HG02588 (cell line): ENCODE data around the gene ABCA4.

Experiments used
- ATAC-seq: cut with Tn5 transposase; IDR thresholded peaks from one replicate; pipeline ENCODE4 v1.9.1; 2021; ENCODE audit warnings: mild to moderate bottlenecking, moderate library complexity; ENCODE audit not compliant: unreplicated experiment

Gene ABCA4

DNA sequence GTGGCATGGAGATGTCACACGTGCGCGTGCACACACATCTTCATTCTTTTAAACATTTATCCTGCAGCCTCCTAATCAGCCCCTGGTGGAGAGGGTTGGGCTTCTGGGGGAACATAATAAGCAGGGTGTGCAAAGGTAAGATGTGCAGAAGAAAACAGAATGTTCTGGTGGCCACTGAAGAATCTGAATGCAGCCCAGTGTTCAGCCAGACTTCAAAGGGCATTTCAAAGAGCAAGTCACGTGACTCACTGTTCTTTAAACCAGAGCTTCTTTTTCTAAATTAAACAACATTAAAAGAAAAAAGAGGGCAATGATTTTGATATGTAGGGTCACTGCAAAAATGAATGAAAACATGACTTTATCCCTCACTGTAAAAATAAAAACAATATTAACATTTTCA, 89.8 kb downstream of the ABCA4 start:
- no peak for ATAC-seq

DNA sequence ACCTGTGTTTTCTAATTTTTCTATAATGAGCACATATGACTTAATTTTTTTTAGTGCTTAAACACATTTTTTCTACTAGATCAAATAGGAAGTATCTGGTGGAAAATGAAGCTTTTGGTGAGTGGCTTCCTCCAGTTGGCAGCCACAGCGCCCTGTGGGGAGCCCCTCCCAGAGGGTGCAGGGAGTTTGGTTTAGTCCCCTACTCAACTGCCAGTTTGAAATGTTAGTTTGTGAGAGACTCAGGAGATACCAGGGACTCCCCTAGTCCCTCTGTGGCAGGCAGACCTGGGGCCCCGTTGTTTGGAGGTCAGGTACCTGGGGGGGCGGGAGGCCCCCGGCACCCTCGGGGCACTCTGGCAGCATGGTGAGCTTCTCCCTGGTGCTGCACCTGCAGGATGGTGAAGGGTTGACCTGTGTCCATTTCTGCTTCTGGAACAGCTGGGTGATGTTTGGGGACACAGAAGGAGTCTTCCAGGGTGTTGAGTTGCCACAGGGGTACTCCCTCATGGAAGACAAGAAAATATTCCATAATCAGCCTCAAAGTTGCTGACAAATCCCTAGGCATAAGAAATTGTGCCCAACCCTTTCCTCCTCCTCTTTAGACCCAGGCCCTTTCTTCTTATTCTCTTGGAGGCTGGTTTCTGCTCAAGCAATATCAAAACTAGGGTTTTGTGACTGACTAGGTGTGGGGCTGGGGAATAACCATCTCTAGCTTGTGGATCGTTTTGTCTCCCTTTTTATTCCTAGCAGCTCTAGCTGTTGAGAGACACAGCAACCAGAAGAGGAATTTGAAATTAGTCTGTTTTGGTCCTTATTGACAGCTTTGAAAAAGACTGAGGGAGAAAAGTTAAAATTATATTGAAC, 91.6 kb downstream of the ABCA4 start:
- ATAC-seq = no peak

DNA sequence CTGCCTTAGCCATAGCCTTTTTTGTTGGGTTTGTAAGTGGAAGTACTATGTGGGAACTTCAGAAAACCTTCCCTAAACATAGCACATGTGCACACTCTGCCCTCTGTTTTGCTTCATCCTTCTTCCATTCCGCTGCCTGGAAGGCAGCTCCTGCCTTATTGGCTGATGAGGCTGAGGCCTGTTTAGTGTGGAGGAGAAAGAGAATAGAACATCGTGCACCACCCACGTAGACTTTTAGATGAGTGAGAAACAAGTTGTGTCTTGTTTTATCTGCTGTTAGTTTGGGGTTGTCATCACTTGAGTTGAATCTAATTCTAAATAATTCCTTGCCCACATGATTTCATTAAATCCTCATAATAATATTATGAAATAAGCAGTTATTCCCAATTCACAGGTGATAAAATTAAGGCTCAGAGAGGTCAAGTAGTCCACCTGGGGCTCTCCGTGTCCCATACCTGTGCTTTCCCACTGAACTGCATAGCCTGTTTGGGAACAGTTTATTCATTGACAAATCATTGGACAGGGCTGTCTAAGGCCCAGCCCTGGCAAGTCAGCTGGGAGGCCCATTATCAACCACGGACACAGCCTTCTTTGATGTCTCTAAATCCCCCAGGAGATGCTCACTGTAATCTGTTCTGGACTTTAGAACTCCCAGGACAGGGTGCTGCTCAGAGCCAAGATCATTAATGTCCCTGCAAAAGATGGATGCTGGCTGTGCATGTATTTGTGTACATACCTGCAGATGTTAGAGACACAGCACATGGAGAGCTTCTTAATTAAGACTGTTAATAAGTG, 93.0 kb downstream of the ABCA4 start:
- no peak for ATAC-seq

DNA sequence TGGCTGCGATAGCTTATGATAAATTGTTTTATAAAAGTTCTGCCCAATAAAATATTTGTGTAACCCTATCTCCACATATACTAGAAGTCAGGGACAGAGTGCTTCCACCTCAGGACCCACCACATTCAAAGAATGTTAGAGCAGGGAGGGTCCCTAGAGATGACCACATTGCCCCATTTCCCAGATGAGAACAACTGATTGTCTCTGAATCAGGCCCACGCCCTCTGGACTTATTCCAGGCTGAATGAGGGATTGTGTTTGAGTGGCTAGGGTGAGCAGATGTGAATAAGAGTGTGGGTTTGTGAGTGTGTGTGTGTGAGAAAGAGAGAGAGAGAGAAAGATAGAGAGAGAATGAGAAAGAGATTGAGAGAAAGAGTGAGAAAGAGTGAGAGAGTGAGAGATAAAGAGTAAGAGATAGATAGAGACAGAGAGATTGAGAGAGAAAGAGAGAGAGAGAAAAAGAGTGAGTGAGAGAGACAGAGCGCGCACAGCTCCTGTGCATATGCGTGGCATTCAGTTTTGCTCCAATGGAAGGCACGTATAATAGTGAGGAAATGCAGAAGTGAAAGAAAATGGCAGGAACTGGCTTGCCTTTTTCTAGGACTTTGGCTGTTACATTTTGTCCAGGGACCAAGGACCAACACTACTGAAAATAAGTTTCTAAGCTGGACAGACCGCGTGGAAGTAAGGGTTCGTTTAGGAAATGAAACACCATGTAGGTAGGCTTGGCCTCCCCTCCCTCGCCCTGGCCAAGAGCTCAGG, 94.1 kb downstream of the ABCA4 start:
- no peak for ATAC-seq

DNA sequence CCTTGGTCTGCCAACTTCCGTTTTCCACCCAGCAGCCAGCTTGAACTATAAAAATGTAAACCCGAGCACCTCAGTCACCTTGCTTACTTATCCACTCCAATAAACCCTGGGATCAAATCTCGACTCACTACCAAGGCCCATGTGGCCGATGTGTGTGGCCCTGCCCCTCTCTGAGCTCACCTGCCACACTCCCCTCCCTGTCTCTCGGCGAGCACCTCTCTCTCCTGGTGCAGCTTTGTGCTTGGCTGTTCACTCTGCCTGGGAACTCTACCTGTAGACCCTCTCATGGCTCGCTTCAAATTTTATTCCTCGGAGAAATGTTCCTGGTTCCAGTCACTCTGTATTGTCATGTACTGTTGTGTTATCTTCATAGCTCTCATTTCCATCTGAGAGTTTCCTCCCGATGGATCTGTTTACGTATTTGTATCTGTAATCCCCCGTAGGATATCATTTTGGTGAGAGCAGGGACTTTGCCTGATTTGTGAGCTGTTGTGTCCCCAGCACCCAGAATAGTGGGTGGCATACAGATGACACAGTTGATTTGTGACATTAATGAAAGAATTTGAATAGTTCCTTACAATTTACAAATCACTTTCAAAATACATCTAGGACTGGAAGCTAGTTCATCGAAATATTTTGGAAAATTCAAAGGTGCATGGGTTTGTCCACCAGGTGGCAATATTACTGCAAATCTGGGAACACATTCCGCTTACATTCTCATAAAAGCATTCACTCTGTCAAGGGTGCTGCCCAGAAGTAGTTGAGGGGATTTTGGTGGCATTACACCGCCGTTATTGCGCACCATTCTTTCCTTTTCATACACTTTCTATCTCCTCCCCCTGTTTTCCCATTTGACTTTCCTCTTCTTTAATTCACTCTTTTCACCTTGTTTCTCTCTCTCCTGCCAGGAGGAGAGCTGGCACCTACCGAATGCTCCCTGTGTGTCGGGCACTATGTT, 95.3 kb downstream of the ABCA4 start:
- ATAC-seq = no peak

DNA sequence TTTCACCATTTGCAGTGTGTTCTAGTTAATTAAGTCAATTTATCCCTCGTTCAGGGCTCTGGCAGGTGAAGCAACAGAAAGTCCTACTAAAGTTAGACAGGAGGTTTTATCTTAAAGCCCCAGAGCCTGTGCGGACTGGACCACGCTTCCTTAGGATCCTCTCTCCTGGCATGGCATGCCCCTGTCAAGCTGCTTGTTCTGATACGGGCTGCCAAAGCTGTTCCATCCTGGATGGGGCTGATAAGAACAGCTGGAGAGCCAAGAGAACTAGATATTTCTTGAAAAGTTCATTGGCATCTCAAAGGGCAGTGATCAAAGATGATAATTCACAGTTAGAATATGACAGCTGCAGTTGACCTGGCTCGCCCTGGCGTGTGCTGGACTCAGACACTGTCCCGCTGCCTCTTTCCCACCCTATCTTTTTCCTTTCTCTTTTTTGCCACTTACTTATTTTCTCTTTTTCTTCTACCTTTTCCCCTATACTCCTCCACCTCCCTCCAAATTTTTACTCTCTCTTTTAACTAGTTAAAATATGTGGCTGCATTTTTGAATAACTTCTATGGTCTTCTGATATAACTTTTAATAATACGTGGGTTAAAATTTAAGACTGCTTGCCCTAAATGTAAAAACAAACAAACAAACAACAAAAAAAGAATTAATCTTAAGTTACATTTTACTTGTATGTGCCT, 96.7 kb downstream of the ABCA4 start:
- ATAC-seq = no peak

DNA sequence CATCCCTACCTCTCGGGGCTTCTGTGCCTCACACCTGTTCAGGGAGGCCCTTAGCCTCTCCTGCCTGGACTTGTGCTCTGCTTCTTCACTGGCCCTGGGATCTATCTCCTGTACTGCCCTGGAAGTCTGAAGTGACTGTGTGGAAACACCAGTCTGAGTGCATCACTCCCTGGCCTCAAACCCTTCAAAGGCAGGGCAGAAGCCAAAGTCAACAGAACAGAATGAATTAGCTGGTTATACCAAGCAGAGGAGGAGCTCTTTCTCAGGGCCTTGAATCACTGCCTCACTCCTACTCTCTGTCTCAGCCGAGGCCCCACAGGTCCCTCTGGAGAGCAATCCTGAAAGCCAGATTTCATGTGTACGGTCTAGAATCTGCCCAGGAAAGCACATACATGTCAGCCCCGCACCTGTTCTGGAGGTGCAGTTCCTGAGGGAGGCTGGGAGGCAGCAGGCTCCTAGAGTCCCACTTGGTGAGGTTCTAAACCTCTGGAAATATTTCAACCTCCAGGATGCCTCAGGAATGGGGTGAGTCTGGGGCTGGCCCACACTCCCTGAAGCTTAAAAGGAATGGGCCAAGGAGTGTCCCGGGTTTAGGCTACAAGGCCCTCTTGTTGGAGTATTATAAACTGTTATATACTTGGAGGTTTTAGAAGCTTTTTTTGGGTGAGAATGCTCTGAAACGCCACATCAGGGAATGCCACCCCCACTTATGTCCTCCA, 98.3 kb downstream of the ABCA4 start:
- no peak for ATAC-seq

DNA sequence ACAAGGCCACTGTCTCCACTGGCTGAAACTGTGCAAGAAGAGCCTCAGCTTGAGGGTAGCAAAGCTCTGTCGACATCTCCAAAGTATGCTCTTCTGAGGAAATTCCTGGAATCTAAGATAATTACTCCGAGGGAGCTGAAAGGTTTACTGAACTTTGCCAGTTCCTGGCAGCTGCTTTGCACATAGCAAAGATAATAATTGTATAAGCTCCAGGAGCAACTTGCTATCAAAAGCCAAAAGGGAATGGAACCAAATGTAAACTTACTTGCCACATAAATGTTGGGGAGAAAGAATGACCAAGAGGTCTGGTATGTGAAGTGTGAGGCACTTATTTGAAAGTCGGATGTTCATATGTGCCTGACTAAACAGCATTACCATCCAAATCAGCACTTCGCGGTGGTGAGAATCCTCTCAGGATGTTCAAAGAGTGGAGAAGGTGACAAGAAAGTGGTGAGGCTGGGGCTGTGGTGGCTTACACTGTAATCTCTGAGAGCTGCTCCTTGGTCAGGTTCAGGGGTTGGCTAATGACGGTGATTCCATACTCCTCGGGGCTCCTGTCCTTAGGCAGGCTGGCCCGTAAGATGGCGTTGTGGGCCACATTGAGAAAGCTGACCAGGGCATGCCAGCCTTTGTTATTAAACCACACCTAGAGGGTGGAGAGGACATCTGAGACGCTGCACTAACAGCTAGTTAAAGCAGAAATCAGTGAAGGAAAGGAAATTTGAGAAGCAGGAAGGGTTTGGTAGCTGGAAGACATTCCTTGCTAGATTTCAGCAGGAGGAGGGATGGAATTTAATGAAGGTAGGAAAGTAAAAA, 100.0 kb downstream of the ABCA4 start:
- no peak for ATAC-seq

DNA sequence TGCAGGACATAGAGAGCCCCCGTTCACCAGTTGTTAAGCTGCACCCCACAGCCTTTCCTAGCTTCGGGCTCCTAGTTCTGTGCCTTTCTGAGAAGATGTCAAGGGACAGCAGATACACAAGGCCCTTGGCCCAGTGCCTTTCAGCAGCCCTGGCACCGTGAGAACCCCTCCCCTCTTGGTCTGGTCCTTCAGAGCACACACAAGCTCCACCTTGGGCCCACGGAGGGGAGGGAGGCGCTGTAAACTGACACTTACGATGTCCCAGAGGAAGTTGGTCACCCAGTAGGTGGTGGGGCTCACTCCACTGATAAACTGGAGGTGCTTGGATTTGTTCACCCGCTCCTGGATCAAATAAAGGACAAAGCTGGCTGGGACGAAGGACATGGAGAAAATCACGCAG, 101.6 kb downstream of the ABCA4 start:
- no peak for ATAC-seq

DNA sequence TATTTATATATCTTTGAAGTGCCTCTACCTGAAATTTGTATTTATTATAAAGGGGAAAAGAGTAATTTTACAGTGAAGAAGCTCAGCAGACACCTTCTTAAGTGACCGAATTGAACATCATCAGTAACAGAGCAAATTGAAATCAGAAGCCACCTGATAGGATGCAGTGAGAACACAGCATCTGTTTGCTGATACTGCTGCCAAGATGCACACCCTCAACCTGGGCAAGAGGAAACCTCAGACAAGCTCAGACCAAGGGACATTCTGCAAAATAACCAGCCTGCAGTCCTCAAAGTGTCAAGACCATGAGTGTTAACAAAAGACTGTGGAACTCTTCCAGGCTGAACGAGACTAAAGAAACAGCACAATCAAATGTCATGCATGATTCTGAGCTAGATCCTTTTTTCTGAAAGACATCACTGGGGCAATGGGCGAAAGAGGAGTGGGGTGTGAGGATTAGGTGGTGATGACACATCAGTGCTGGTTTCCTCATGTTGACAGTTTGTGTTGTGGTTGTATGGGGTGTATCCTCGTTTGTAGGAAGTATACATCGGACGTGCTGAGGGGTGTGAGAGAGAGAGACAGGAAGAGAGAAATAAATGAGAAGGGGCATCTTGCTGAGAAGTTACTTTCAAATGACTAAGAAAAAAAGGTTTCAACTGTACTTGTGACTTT, 103.7 kb downstream of the ABCA4 start:
- ATAC-seq = no peak

DNA sequence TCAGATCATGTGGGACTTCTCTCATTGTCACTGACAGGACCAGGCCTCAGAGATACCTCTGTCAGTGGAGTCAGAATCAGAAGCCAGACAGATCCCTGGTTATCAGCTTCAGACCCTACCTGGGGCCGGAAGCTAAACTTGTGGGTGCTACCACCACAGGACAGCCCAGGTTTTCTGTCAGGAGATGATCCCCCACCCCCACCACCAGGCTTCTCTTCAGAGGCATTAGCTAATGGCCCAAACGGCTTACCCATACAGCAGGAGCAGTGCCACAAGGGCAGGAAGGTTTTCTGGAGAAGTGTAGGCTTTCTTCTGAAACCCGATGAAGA, 105.5 kb downstream of the ABCA4 start:
- no peak for ATAC-seq

DNA sequence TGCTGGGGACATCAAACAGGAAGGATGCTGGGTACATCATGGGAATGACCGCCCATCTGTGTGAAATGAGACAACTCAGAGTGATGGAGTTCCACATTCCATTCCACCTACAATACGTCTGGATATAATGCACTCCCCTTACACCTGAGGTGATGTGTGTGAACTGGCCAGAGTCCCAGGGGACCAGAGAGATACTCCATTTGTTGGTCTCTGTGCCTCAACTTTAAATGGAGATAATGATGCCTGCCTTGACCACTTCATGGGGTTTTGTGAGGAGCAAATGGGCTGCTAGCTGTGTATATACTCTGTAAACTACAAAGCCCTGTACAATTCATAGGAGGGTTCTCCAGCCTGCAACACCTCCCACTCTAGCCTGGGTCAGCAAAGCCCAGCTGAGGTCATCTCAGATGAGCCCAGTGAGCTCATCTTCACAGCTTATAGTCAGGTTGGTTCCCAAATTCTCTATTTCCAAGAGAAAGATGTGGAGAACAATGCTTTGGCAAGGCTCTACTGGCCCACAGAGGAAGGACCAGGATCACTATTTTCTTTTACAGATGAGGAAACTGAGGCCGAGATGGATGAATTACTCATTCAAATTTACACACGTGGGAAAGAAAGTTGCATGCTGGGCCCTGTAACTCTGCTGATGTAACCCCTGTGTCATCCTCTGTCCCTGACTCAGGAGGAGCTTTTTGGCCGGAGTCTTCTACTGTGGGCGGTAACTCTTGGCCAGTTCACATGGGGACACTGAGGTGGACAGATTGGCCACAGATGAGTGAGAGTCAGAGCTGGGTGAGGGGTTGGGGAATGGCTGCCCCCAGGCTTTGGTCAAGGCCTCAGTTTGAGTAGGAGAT, 106.1 kb downstream of the ABCA4 start:
- ATAC-seq = no peak

DNA sequence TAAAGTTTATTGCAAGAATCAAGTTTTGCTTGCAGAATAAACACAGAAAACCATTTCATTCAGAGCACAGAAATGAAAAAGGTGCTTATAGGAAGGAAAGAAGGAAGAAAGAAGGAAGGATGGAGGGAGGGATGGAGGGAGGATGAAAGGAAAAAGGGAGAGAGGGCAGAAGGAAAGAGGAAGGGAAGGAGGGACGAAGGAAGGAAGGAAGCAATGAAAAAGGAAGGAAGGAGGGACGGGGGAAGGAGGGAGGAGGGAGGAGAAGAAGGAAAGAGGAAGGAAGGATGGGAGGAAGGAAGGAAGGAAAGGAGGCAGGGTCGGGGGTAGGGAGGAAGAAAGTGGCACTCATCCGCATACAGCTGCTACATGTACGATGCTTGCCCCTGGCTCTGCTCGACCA, 106.9 kb downstream of the ABCA4 start:
- ATAC-seq = no peak

DNA sequence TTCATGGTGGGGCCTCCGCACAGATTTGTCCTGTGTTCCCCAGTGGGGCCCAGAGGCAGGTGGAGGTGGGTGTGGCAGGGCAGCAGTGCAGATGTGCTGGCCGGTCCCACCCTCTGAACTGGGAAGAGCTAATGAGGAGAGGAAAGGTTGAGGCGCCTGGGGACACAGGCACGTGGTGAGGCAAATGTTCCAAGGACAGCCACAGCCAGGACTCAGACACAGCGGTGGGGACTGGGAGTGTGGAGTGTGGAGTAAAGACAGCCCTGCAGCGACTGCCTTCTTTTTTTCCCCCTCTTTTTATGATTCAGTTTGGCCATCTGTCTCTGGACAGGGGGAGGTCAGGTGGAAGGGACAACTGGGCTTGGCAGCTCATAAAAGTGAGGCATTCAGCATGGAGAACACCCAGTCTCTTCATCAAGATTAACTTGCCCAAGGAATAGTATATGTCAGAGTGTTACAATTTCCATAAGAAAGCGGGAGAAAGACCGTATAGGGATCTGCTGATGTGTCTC, 107.5 kb downstream of the ABCA4 start:
- no peak for ATAC-seq

DNA sequence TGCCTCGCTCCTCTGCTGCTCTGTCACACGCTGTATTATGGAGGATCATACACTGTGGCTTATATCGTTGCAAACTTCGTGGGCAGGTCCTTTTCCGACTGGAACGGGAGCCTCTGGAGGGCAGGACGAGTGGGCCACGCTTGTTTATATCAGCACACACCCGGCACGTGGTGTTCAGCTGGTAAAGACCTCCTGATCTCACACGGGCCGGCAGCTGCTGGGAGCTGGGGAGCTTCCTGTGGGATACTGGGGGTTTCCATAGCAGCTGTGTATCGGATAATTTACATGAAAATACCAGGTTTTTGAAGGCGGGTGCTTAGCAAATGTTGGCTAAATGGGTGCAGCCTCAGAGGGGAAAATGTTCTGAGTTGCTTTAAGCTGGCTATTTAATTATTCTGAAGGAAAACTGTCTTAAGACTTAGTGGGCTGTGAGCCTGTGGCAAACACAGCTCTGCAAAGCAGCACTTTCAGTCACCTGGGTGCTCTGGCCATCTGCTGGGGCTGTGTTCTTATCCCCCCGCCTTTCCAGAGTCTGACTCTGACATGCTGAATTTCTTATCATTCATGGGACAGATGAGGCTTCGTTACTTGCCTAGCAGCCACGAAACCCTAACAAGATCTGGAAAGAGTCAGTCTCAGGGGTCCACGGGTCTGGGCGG, 108.1 kb downstream of the ABCA4 start:
- ATAC-seq = no peak
